ENCODE results near the gene MARVELD2.

DNA sequence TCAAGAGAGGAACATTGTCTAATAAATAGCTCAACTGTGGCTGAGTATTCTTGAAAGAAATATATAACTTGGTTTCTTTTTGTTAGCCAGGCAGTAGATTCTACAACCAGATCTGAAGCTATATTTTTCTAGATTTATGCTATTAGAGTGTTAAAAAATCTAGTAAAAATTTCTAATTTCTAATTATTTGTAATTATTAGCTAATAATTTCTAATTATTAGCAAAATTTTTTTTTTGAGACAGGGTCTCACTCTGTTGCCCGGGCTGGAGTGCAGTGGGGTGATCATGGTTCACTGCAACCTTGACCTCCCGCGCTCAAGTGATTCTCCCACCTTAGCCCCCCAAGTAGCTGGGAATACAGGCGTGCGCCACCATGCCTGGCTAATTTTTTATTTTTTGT is 42.5 kb upstream of the MARVELD2 start:
- TF ChIP-seq GATA3 (IDR thresholded peaks at IDR 0.05; ENCODE audit: low read depth, low read length) = no peak
- no peak for TF ChIP-seq GATA2 (IDR thresholded peaks at IDR 0.05; ENCODE audit: low read depth, low read length)

Measured in SH-SY5Y (cell line).